Measurements from ENCODE around the gene DAZAP2.

DAZAP2 gene

GRCh38 chr12:51200806-51201205 lies 37.8 kb upstream of the DAZAP2 start:
- ATAC-seq (replicated peaks; ENCODE audit: extremely low read depth, poor library complexity, severe bottlenecking) (no peak), DNase-seq (ENCODE audit: low spot score in 2 of 2) (no peak)
- H3K36me3 Mint-ChIP-seq (ENCODE audit: insufficient read depth) = peaks cover 4% of the 10 kb centered on the region
- no peak overlapping the region for H3K27ac Mint-ChIP-seq (ENCODE audit: low read depth)
- H3K9me3 Mint-ChIP-seq = no peaks in the 10 kb centered on the region
- no peak overlapping the region for H3K4me3 Mint-ChIP-seq
- no peaks in the 10 kb centered on the region for H3K4me1 Mint-ChIP-seq
- H3K27me3 Mint-ChIP-seq = no peaks in the 10 kb centered on the region

- H3K4me3 Mint-ChIP-seq = no peak overlapping the region
- no peak overlapping the region for H3K27ac Mint-ChIP-seq (ENCODE audit: low read depth)
- ATAC-seq (replicated peaks; ENCODE audit: extremely low read depth, poor library complexity, severe bottlenecking) (no peak), DNase-seq (ENCODE audit: low spot score in 2 of 2) (no peak)
- no peaks in the 10 kb centered on the region for H3K4me1 Mint-ChIP-seq
- H3K9me3 Mint-ChIP-seq = no peaks in the 10 kb centered on the region
- H3K27me3 Mint-ChIP-seq = no peaks in the 10 kb centered on the region
- H3K36me3 Mint-ChIP-seq (ENCODE audit: insufficient read depth) = peaks cover 4% of the 10 kb centered on the region
These were observed 35.9 kb upstream of the DAZAP2 start for GRCh38 chr12:51202718-51203117.

- Mint-ChIP-seq H3K36me3 (ENCODE audit: insufficient read depth) (peaks cover 2% of the 10 kb centered on the region), H3K9me3 (no peaks in the 10 kb centered on the region), H3K27ac (ENCODE audit: low read depth) (no peak overlapping the region), H3K27me3 (no peaks in the 10 kb centered on the region), H3K4me1 (no peaks in the 10 kb centered on the region), H3K4me3 (no peak overlapping the region)
- no peak for DNase-seq (ENCODE audit: low spot score in 2 of 2)
- ATAC-seq (replicated peaks; ENCODE audit: extremely low read depth, poor library complexity, severe bottlenecking) = no peak
These were observed 33.3 kb upstream of the DAZAP2 start for GRCh38 chr12:51205350-51205749.

- Mint-ChIP-seq H3K4me3 (no peak overlapping the region), H3K4me1 (peaks cover 5% of the 10 kb centered on the region), H3K36me3 (ENCODE audit: insufficient read depth) (no peaks in the 10 kb centered on the region)
These were observed 30.5 kb upstream of the DAZAP2 start for GRCh38 chr12:51208016-51208660.

GRCh38 chr12:51209259-51209658 lies 29.4 kb upstream of the DAZAP2 start:
- no peak for DNase-seq (ENCODE audit: low spot score in 2 of 2)
- H3K4me3 Mint-ChIP-seq = no peak overlapping the region
- H3K4me1 Mint-ChIP-seq = peaks cover 5% of the 10 kb centered on the region
- no peaks in the 10 kb centered on the region for H3K9me3 Mint-ChIP-seq
- ATAC-seq (replicated peaks; ENCODE audit: extremely low read depth, poor library complexity, severe bottlenecking) = no peak
- no peaks in the 10 kb centered on the region for H3K27me3 Mint-ChIP-seq
- H3K27ac Mint-ChIP-seq (ENCODE audit: low read depth) = no peak overlapping the region
- no peaks in the 10 kb centered on the region for H3K36me3 Mint-ChIP-seq (ENCODE audit: insufficient read depth)

More at GRCh38 chr12:51208016-51208660, 30.5 kb upstream of the DAZAP2 start:
- Mint-ChIP-seq H3K9me3 (no peaks in the 10 kb centered on the region), H3K27me3 (no peaks in the 10 kb centered on the region), H3K27ac (ENCODE audit: low read depth) (no peak overlapping the region)
- no peak for DNase-seq (ENCODE audit: low spot score in 2 of 2)
- no peak for ATAC-seq (replicated peaks; ENCODE audit: extremely low read depth, poor library complexity, severe bottlenecking)

- DNase-seq (ENCODE audit: low spot score in 2 of 2) = no peak
- H3K9me3 Mint-ChIP-seq = no peaks in the 10 kb centered on the region
- H3K4me3 Mint-ChIP-seq = no peak overlapping the region
- H3K4me1 Mint-ChIP-seq = peaks cover 5% of the 10 kb centered on the region
- no peak for ATAC-seq (replicated peaks; ENCODE audit: extremely low read depth, poor library complexity, severe bottlenecking)
- no peaks in the 10 kb centered on the region for H3K36me3 Mint-ChIP-seq (ENCODE audit: insufficient read depth)
- H3K27me3 Mint-ChIP-seq = no peaks in the 10 kb centered on the region
- H3K27ac Mint-ChIP-seq (ENCODE audit: low read depth) = no peak overlapping the region
These were observed 27.8 kb upstream of the DAZAP2 start for GRCh38 chr12:51210690-51211395.

- no peaks in the 10 kb centered on the region for H3K9me3 Mint-ChIP-seq
- H3K36me3 Mint-ChIP-seq (ENCODE audit: insufficient read depth) = peaks cover 5% of the 10 kb centered on the region
- DNase-seq (ENCODE audit: low spot score in 2 of 2) (no peak), ATAC-seq (replicated peaks; ENCODE audit: extremely low read depth, poor library complexity, severe bottlenecking) (no peak)
- H3K27ac Mint-ChIP-seq (ENCODE audit: low read depth) = no peak overlapping the region
- H3K4me1 Mint-ChIP-seq = peaks cover 17% of the 10 kb centered on the region
- H3K4me3 Mint-ChIP-seq = no peak overlapping the region
- no peaks in the 10 kb centered on the region for H3K27me3 Mint-ChIP-seq
These were observed 23.7 kb upstream of the DAZAP2 start for GRCh38 chr12:51214895-51215294.

GRCh38 chr12:51216642-51217041 lies 22.0 kb upstream of the DAZAP2 start:
- H3K4me1 Mint-ChIP-seq = peaks cover 12% of the 10 kb centered on the region
- ATAC-seq (replicated peaks; ENCODE audit: extremely low read depth, poor library complexity, severe bottlenecking) (no peak), DNase-seq (ENCODE audit: low spot score in 2 of 2) (no peak)
- peaks cover 5% of the 10 kb centered on the region for H3K36me3 Mint-ChIP-seq (ENCODE audit: insufficient read depth)
- H3K27ac Mint-ChIP-seq (ENCODE audit: low read depth) = peak overlapping the region; percentile 75
- no peaks in the 10 kb centered on the region for H3K27me3 Mint-ChIP-seq
- H3K9me3 Mint-ChIP-seq = no peaks in the 10 kb centered on the region
- peak overlapping the region; percentile 87 for H3K4me3 Mint-ChIP-seq

GRCh38 chr12:51217133-51217967 lies 21.3 kb upstream of the DAZAP2 start:
- no peaks in the 10 kb centered on the region for H3K9me3 Mint-ChIP-seq
- peaks cover 12% of the 10 kb centered on the region for H3K4me1 Mint-ChIP-seq
- peak; percentile 44 for ATAC-seq (replicated peaks; ENCODE audit: extremely low read depth, poor library complexity, severe bottlenecking)
- peak; percentile 26 to 33 for DNase-seq (ENCODE audit: low spot score in 2 of 2)
- peaks cover 6% of the 10 kb centered on the region for H3K36me3 Mint-ChIP-seq (ENCODE audit: insufficient read depth)
- H3K4me3 Mint-ChIP-seq = peak overlapping the region; percentile 87
- peak overlapping the region; percentile 96 for H3K27ac Mint-ChIP-seq (ENCODE audit: low read depth)
- H3K27me3 Mint-ChIP-seq = no peaks in the 10 kb centered on the region

- Mint-ChIP-seq H3K27ac (ENCODE audit: low read depth) (peak within 1 kb of the TSS; percentile 96), H3K4me3 (peak within 1 kb of the TSS; percentile 87), H3K4me1 (peaks cover 12% of the 10 kb centered on the region), H3K9me3 (no peaks in the 10 kb centered on the region), H3K27me3 (no peaks in the 10 kb centered on the region), H3K36me3 (ENCODE audit: insufficient read depth) (peaks cover 7% of the 10 kb centered on the region)
- peak; percentile 82 for ATAC-seq (replicated peaks; ENCODE audit: extremely low read depth, poor library complexity, severe bottlenecking)
- DNase-seq (ENCODE audit: low spot score in 2 of 2) = peak; percentile 41 to 63
These were observed 20.5 kb upstream of the DAZAP2 start, which contains the start of gene POU6F1 for GRCh38 chr12:51217968-51218606. Gene POU6F1, minus strand, starts transcription at chr12:51218062. Its CDS starts 11,226 bp downstream, at chr12:51206836.

- no peak for DNase-seq (ENCODE audit: low spot score in 2 of 2)
- Mint-ChIP-seq H3K4me3 (peak overlapping the region; percentile 87), H3K9me3 (no peaks in the 10 kb centered on the region), H3K27me3 (no peaks in the 10 kb centered on the region), H3K36me3 (ENCODE audit: insufficient read depth) (peaks cover 7% of the 10 kb centered on the region), H3K27ac (ENCODE audit: low read depth) (peak overlapping the region; percentile 96), H3K4me1 (peaks cover 12% of the 10 kb centered on the region)
- ATAC-seq (replicated peaks; ENCODE audit: extremely low read depth, poor library complexity, severe bottlenecking) = no peak
These were observed 19.9 kb upstream of the DAZAP2 start for GRCh38 chr12:51218607-51219161.

- peak overlapping the region; percentile 16 for H3K27ac Mint-ChIP-seq (ENCODE audit: low read depth)
- peak overlapping the region; percentile 87 for H3K4me3 Mint-ChIP-seq
- H3K36me3 Mint-ChIP-seq (ENCODE audit: insufficient read depth) = peaks cover 7% of the 10 kb centered on the region
- H3K27me3 Mint-ChIP-seq = no peaks in the 10 kb centered on the region
- H3K9me3 Mint-ChIP-seq = no peaks in the 10 kb centered on the region
- ATAC-seq (replicated peaks; ENCODE audit: extremely low read depth, poor library complexity, severe bottlenecking) = no peak
- peaks cover 12% of the 10 kb centered on the region for H3K4me1 Mint-ChIP-seq
- no peak for DNase-seq (ENCODE audit: low spot score in 2 of 2)
These were observed 19.3 kb upstream of the DAZAP2 start for GRCh38 chr12:51219322-51219721.
